Heart left ventricle (tissue), 16 donors: ENCODE data around the gene PLCB3. TPM values are rescaled to one million over a fixed set of nuclear protein-coding genes. Genes with fewer than 3 reads are reported as not detected.

Experiments
- ATAC-seq, 4 donors: fragments of 200-7000 bp; cut with Tn5 transposase; one replicate each; pipeline ENCODE4 v1.9.1; 2020 to 2022; ENCODE audit warnings: moderate library complexity in 4 of 4, mild to moderate bottlenecking in 3 of 4, moderate number of reproducible peaks in 1 of 4
- DNase-seq, 5 donors: peaks; one replicate each; pipeline ENCODE4 v3.0.0-alpha.2; 2020
- H3K27ac ChIP-seq, 12 donors: fragments of 200-600 bp; sonication (generic) in 4 of 12; one replicate each; pipeline versions ENCODE4 v1.5.0 to v1.8.0; 2016 to 2022; ENCODE audit warnings: mild to moderate bottlenecking in 2 of 12
- H3K27me3 ChIP-seq, 9 donors: fragments of 200-600 bp; sonication (generic) in 2 of 9; one replicate each; pipeline versions ENCODE4 v1.5.1 to v1.8.0; 2016 to 2022; ENCODE audit warnings: mild to moderate bottlenecking in 3 of 9
- H3K36me3 ChIP-seq, 9 donors: fragments of 200-600 bp; sonication (generic) in 2 of 9; one replicate each; pipeline versions ENCODE4 v1.5.0 to v1.8.0; 2018 to 2022; ENCODE audit warnings: mild to moderate bottlenecking in 2 of 9
- H3K4me1 ChIP-seq, 12 donors: fragments of 200-600 bp; sonication (generic) in 4 of 12; one replicate each; pipeline versions ENCODE4 v1.5.0 to v1.8.0; 2016 to 2022; ENCODE audit warnings: mild to moderate bottlenecking in 3 of 12
- H3K4me3 ChIP-seq, 12 donors: fragments of 200-600 bp; sonication (generic) in 4 of 12; one replicate each; pipeline versions ENCODE4 v1.5.0 to v1.8.0; 2017 to 2022; ENCODE audit warnings: mild to moderate bottlenecking in 9 of 12, moderate library complexity in 4 of 12
- H3K9me3 ChIP-seq, 12 donors: fragments of 200-600 bp; sonication (generic) in 4 of 12; one replicate each; pipeline versions ENCODE4 v1.5.0 to v1.8.0; 2016 to 2022; ENCODE audit warnings: mild to moderate bottlenecking in 1 of 12
- CTCF ChIP-seq, 12 donors: fragments of 200-600 bp; sonication (generic) in 4 of 12; IDR thresholded peaks; one replicate each; pipeline versions ENCODE4 v1.5.0 to v1.8.0; 2018 to 2022; ENCODE audit warnings: antibody characterized with exemption in 12 of 12, mild to moderate bottlenecking in 5 of 12
- POLR2A ChIP-seq, 2 donors: fragments of 450-650 bp; IDR thresholded peaks; one replicate each; pipeline ENCODE4 v1.6.1; 2017; ENCODE audit warnings: antibody characterized with exemption in 2 of 2, mild to moderate bottlenecking in 2 of 2, moderate library complexity in 2 of 2
- WGBS, 4 donors: extraction: QIAGEN DNeasy Blood & Tissue Kit in 2 of 4; methylation state at CpG; one replicate each; pipeline versions ENCODE4 v1.1.5 to v1.1.7; 2013 to 2018; 5-methylcytosine and 5-hydroxymethylcytosine counted together
- intact Hi-C, 10 donors: fragments of 100-400 bp; cut with DNase I; formaldehyde crosslinking; loops; one replicate each; pipeline versions ENCODE4 v1.11.1 to v1.14.2; 2022
- polyA plus RNA-seq, 2 donors: library from polyadenylated mRNA; stranded (reverse); fragments of 200-250 nt; gene quantifications; one replicate each; pipeline ENCODE4 v1.2.3, GENCODE V29; 2013
- total RNA-seq, 9 donors: library from RNA; depleted of rRNA in 2 of 9; stranded (reverse); fragments of >200 nt in 2 of 9; fragmentation: NEBNext Ultra II Directional in 3 of 9; extraction: Animal tissue kit (Norgen Biotek cat#: 25700) in 3 of 9; gene quantifications; one replicate each; pipeline versions ENCODE4 v1.1.0 to v1.2.4, GENCODE V29; 2016 to 2023
- donor health status: ischemic (EF 13 %, LVEDD 7.1; RV severe dilation, severe dysfunction).
- donor health status: healthy with polysubstance abuse.
- donor health status: DM: no; HTN: yes; CAD: no.
- donor health status: DM: no; HTN: no; CAD: no.
- donor health status: ischemic (EF 25% LVEDD 6.9; RV normal size, moderate dysfunction).
- donor health status: ischemic (EF 25% LVEDD 5.7; RV mildly dilated, moderate dysfunction).
- donor health status: healthy.
- donor health status: DM: yes; HTN: yes; CAD: no.
- donor health status: ischemic (EF 35%, LVEDD 5.7; RV mildly dilated, moderate dysfunction).
- donor health status: nonischemic (EF 11% LVEDD 7.7; RV severe dilation, severe dysfunction).
- donor health status: DM: yes; HTN: yes; CAD: no.
- donor health status: PGD.
- donor health status: ischemic (EF 29% LVEDD 5.4; RV normal size, mild dysfunction).
- donor health status: nonischemic (EF 23%, LVEDD 6.1; RV moderate dilation, normal function).

Gene PLCB3
- total and polyA plus RNA-seq, 11 donors = 7.4 to 19.1 (median 9.8) TPM

GRCh38 chr11:64229744-64230170, 21.6 kb upstream of the PLCB3 start:
- H3K9me3 ChIP-seq = no peaks in the 10 kb centered on the region
- H3K27me3 ChIP-seq = no peaks in the 10 kb centered on the region
- ATAC-seq (no peak), DNase-seq (peak in 2 of 5 donors; percentile 28 to 47)
- H3K4me3 ChIP-seq = peak overlapping the region; percentile 48 to 86 (median 78)
- TF ChIP-seq POLR2A (IDR thresholded peaks at IDR 0.05) = no peak
- no peak for TF ChIP-seq CTCF (IDR thresholded peaks at IDR 0.05)
- peaks cover 3 to 73% (median 53%) of the 10 kb centered on the region in 12 donors for H3K4me1 ChIP-seq
- intact Hi-C loops = loop anchor here in 1 of 10 donors (5.0 kb wide), 1 partner anchor 42 kb away; the partner anchor contains the start of gene STIP1
- peak overlapping the region; percentile 92 to 98 (median 98) for H3K27ac ChIP-seq
- H3K36me3 ChIP-seq = no peaks in the 10 kb centered on the region
- 15 to 33% (median 31%) methylated on average over 6 to 13 of the region's 13 CpGs for WGBS, 4 donors

GRCh38 chr11:64230171-64230984, 21.0 kb upstream of the PLCB3 start, which contains the start of gene DNAJC4:
TSS of gene DNAJC4 (plus strand) at chr11:64230548. CDS start at chr11:64230855, 307 bp downstream.
- no peaks in the 10 kb centered on the region for H3K9me3 ChIP-seq
- ATAC-seq (peak; percentile 63 to 78 (median 67)), DNase-seq (peak; percentile 94 to 95 (median 94))
- WGBS, 4 donors = 0 to 1% (median 1%) methylated on average over 47 to 62 of the region's 62 CpGs
- peak within 1 kb of the TSS; percentile 48 to 86 (median 78) for H3K4me3 ChIP-seq
- no peaks in the 10 kb centered on the region for H3K27me3 ChIP-seq
- H3K27ac ChIP-seq = peak within 1 kb of the TSS; percentile 92 to 98 (median 98)
- H3K36me3 ChIP-seq = no peaks in the 10 kb centered on the region
- intact Hi-C loops = no loop called here
- TF ChIP-seq CTCF (IDR thresholded peaks at IDR 0.05) (no peak), POLR2A (IDR thresholded peaks at IDR 0.05) (peak in 1 of 2 donors; percentile 57)
- H3K4me1 ChIP-seq = peaks cover 3 to 73% (median 52%) of the 10 kb centered on the region in 12 donors

GRCh38 chr11:64230985-64231365, 20.4 kb upstream of the PLCB3 start:
- peak overlapping the region; percentile 92 to 98 (median 98) for H3K27ac ChIP-seq
- peaks cover 3 to 74% (median 54%) of the 10 kb centered on the region in 12 donors for H3K4me1 ChIP-seq
- H3K4me3 ChIP-seq = peak overlapping the region; percentile 48 to 86 (median 78)
- H3K36me3 ChIP-seq = peaks cover 0 to under 1% (median 0%) of the 10 kb centered on the region in 9 donors
- TF ChIP-seq CTCF (IDR thresholded peaks at IDR 0.05) = no peak
- no peak for TF ChIP-seq POLR2A (IDR thresholded peaks at IDR 0.05)
- no peaks in the 10 kb centered on the region for H3K9me3 ChIP-seq
- no peak for ATAC-seq
- intact Hi-C loops = no loop called here
- peak in 1 of 5 donors; percentile 9 for DNase-seq
- 10 to 25% (median 14%) methylated on average over 7 to 8 of the region's 8 CpGs for WGBS, 4 donors
- no peaks in the 10 kb centered on the region for H3K27me3 ChIP-seq

GRCh38 chr11:64231546-64231945, 19.8 kb upstream of the PLCB3 start:
- no peaks in the 10 kb centered on the region for H3K27me3 ChIP-seq
- 87 to 94% (median 91%) methylated on average over 7 of the region's 7 CpGs for WGBS, 4 donors
- H3K9me3 ChIP-seq = no peaks in the 10 kb centered on the region
- H3K4me3 ChIP-seq = peak overlapping the region in 5 of 12 donors; percentile 68 to 86 (median 76)
- H3K27ac ChIP-seq = peak overlapping the region in 6 of 12 donors; percentile 39 to 98 (median 96)
- H3K36me3 ChIP-seq = peaks cover 0 to 4% (median 0%) of the 10 kb centered on the region in 9 donors
- TF ChIP-seq CTCF (IDR thresholded peaks at IDR 0.05) (no peak), POLR2A (IDR thresholded peaks at IDR 0.05) (no peak)
- ATAC-seq (no peak), DNase-seq (peak in 1 of 5 donors; percentile 26)
- H3K4me1 ChIP-seq = peaks cover 3 to 75% (median 55%) of the 10 kb centered on the region in 12 donors
- intact Hi-C loops = no loop called here
